HPDE6-E6E7 (cell line): ENCODE data around the gene SYNGR4.

ENCODE experiments used
- DNase-seq: peaks from one replicate; pipeline ENCODE4 v3.0.0; 2011; ENCODE audit warnings: missing footprints; ENCODE audit errors: extremely low spot score

Gene SYNGR4

DNA sequence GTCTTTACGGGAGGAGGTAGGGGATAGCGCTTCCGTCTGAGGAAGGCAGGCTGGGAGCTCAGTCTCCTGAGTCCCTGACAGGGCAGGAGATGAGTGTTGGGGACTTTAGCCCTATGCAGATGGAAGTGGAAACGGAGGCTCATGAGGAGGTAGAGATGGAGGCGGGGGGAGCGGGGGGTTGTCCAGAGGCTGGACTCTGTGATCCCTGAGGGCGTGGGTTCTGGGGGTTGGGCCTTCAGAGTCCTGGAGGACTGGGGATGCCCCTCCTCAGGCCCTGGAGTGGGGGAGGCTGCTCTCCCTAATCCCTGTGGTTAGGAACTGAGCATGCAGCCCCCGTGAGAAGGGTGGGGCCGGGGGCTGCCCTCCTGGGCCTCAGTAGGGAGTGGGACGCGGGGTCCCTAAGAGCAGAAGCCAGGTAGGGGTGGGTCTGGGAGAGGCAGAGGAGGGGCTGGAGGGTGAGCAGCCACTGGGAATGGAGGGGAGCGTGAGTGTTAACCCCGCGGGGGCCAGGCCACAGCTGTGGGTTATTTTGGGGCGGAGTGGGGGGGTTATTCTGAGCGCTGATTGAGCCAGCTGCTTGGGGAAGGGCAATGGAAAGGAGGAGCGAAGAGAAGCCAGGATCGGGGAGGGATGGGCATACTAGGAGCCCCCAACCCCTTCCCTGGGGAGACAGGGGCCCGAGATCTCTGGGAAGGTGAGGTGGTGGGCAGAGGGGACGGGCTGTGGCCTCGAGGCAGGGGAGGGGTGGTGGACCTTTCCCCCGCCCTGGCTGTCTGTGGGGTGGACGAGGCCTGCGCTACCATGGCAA, 32.1 kb downstream of the SYNGR4 start:
- DNase-seq, result no peak

DNA sequence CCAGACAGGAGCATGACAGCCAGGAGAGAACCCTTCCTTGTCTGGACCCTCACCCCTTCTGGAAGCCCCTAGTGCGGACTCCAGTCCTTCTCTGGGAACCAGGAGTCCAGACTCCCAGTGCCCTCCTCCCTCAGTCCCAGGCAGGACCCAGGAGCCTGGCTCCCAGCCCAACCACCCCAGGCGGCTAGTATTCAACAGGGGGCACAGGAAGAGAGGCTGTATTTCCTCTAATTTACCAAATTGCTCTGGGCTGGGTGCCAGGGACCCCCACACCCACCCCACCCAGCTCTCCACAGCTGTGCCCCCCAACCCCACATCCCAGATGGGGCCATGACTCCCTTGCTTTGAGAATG, 32.6 kb downstream of the SYNGR4 start:
- no peak for DNase-seq

DNA sequence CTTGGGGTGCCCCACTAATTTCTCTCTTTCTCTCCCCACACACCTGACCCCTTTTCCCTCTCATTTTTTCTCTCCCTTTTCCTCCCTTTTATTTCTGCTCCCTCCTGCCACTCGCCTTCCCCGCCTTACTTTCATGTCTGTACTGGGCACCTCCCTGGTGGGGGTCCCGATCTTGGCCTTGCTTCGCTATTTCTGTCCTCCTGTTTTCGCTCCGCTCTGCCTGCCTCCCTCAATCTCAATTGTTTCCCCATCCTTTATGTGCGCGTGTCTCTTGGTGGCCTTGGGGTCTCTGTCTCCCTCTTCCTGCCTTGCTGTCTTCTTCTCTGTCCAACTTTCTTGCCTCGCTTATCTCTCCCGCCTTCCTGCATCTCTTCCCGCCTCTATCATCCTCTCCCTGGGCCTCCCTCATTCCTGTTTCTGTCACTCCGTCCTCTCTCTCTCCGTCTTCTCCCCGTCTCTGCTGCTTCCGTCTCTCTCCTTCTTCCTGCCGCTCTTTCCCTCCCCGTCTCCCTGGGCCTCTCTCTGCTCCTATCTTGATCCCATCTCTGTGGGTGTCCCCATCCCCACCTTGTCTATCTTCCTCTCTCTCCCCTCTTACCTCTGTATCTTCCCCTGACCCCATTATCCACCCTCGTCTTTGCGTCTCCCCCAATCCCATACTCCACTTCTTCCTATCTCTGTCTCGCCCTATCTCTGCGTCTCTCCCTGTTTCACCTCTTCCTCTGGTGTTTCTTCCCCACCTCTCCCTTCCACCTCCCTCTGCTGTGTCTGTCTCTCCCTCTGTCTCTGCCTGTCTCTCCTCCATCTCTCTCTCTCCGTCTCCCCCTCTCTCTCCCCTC, 33.3 kb downstream of the SYNGR4 start:
- no peak for DNase-seq

DNA sequence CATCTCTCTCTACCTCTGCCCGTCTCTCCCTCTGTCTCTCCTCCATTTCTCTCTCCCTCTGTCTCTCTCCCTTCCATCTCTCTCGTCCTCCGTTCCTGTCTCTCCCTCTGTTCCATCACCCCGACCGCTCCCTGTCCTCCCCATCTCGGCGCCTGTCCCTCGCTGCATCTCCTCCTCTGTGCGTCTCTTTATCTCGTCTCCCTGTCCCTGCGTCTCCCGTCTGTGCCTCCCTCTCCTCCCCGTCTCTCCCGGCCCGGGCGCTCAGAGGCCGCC, 33.9 kb downstream of the SYNGR4 start:
- DNase-seq, result no peak

DNA sequence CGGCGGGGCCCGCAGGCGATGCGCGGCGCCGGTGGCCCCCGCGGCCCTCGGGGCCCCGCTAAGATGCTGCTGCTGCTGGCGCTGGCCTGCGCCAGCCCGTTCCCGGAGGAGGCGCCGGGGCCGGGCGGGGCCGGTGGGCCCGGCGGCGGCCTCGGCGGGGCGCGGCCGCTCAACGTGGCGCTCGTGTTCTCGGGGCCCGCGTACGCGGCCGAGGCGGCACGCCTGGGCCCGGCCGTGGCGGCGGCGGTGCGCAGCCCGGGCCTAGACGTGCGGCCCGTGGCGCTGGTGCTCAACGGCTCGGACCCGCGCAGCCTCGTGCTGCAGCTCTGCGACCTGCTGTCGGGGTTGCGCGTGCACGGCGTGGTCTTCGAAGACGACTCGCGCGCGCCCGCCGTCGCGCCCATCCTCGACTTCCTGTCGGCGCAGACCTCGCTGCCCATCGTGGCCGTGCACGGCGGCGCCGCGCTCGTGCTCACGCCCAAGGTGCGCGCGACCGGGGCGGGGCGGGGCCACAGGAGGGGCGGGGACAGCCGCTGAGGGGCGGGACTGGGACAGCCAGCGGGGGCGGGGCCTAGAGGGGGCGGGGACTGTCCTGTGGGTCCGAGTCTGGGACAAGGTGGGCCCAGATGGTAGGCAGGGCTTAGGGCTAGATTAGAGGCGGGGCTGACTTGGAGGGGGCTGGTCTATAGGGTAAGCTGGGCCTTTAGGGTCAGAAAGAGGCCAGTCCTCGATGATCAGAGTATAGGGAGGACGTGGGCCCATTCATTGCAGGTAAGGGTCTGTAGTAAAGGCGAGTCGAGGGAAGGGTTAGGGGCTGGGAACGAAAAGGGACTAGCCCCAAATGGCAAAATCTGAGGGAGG, 34.4 kb downstream of the SYNGR4 start:
- no peak for DNase-seq

DNA sequence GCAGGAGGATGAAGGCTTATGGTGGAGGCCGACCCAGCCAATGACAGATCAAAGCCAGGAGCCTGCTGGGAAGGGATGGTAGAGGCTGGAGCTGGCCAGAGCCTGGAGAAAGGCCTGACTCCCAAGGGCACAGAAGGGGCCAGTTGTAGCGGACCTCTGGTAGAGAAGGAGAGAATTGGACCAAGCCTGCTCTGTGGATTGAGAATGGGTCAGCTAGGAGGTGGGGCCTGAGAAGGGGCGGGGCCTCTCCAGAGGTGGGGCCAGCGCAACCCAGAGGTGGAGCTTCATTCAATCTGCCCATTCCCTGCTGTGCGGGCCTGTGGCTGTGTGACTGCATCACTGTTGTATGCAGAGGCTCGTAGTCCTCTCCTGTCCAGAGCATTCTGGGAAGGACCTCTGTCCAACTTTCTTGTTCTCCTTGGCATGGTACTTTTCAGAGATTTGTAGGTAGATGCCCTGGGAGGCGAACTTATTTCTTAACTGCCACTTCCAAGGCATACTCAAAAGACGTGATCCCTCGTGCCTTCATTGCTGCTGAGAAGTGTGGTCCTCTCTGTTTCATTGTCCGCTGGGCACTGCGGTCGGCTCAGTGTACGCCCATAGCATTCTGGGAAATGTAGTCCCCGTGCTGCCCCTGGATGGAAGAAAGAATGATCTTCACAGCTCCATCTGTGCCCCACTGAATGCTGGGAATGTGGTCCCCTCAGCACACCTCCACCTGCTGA, 36.0 kb downstream of the SYNGR4 start:
- DNase-seq, result no peak

DNA sequence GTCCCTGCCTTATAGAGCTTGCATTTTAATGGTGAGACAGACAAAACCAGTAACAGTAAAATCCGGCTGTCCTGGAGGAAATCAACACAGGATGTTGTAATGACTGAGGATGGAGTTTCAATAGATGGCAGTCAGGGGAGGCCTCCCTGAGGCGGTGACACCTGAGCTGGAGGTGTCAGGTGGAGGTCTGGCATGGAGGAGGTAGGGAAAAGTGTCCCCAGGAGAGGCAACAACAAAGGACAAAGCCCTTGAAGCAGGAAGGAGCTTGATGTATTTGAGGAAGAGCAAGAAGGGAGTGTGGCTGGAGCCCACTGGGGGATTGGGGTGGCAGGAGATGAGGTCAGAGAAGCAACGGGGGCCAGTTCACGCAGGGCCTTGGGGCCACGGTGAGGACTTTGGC, 37.1 kb downstream of the SYNGR4 start:
- DNase-seq, result no peak

DNA sequence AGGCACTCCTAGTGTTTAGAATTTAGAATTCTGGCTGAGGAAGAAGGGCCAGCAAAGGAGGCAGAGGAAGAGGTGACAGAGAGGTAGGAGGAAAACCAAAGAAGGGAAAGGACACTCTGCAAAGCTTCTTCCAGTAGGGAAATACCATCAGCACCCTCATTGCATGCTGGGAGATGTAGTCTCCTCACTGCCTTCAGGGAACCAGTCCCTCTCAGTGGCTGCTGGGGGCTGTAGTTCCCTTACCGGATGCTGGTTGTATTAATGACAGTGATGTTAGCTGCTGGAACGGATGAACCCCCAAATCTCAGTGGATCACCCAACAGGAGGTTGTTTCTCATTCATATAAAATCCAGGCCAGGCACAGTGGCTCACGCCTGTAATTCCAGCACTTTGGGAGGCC, 39.4 kb downstream of the SYNGR4 start:
- no peak for DNase-seq

DNA sequence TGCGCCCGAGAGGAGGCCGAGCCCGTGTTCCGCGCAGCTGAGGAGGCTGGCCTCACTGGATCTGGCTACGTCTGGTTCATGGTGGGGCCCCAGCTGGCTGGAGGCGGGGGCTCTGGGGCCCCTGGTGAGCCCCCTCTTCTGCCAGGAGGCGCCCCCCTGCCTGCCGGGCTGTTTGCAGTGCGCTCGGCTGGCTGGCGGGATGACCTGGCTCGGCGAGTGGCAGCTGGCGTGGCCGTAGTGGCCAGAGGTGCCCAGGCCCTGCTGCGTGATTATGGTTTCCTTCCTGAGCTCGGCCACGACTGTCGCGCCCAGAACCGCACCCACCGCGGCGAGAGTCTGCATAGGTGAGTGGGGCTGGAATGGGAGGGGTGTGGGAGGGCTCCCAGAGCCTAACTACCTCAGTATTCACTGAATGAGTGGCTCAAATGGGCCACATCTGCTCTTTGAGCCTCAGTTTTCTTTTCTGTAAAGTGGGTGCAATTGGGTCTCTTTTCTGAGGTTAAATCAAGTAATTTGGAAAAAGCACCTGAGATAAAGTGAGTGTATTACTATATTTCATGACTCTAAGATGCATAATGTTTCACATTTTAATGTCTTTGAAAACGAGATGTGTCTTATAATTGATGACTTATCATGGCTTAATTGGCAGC, 41.0 kb downstream of the SYNGR4 start:
- no peak for DNase-seq

DNA sequence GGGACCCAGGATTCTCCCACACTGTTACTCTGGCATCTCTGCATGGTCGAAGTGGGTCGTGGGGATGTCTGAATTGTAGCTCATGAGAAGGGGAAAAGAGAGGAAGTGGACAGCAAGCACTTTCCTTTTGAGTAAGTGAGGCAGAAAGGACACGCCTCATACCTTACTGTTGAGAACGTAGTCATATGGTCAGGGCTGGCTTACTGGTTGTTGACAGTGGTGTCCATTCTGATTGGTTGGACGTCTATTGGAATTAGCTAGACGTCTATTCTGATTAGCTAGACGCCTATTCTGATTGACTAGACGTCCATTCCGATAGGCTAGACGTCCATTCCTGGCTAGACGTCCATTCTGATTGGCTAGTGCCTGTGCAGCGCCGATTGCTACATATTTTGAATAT, 41.7 kb downstream of the SYNGR4 start:
- no peak for DNase-seq

DNA sequence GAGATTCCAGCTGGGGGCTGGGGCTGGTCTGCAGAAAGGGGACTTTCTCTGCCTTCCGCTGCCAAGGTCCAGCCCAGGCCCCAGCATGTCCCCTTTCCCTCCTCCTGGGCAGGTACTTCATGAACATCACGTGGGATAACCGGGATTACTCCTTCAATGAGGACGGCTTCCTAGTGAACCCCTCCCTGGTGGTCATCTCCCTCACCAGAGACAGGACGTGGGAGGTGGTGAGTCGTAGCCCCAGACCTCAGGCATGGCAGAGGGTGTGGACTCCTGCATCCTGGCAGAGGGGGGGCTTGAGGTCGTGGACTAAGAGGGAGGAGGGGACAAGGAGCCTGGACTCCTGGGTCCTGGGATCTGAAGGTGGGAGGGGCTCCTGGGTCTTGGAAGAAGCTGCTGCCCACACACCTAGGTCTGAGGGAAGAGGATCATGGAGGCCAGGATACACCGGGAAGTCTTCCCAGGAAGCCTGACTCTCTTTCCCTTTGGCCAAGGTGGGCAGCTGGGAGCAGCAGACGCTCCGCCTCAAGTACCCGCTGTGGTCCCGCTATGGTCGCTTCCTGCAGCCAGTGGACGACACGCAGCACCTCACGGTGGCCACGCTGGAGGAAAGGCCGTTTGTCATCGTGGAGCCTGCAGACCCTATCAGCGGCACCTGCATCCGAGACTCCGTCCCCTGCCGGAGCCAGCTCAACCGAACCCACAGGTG, 49.9 kb downstream of the SYNGR4 start:
- no peak for DNase-seq

DNA sequence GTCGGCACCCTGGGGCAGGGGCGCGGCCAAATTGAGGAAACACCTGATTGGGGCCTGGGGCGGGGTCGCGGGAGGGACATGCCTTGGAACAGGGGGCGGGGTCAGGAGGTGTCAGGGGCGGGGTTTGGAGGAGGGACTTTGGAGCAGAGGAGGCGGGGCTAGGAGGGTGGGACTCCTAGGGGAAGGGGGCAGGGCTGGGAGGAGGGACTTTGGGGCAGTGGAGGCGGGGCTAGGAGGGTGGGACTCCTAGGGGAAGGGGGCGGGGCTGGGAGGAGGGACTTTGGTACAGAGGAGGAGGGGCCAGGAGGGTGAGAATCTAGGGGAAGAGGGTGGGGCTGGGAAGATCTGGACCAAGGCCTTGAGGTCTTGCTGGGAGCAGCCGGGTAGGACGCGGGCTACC, 51.2 kb downstream of the SYNGR4 start:
- DNase-seq, result no peak

DNA sequence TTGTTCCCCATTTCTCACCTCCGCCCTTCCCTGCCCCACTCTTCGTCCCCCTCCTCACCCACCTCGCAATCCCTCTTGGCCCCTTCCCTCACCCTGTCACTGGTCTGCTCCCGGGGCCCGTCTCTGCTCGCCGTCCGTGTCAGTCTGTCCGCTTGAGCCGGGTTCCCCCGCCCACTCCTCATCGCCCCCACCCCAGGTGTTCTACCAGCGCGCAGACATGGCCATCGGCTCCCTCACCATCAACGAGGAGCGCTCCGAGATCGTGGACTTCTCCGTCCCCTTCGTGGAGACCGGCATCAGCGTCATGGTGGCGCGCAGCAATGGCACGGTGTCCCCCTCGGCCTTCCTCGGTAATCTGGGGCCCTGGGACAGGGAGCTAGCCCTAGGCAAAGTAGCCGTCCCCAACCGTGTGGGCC, 51.6 kb downstream of the SYNGR4 start:
- no peak for DNase-seq

DNA sequence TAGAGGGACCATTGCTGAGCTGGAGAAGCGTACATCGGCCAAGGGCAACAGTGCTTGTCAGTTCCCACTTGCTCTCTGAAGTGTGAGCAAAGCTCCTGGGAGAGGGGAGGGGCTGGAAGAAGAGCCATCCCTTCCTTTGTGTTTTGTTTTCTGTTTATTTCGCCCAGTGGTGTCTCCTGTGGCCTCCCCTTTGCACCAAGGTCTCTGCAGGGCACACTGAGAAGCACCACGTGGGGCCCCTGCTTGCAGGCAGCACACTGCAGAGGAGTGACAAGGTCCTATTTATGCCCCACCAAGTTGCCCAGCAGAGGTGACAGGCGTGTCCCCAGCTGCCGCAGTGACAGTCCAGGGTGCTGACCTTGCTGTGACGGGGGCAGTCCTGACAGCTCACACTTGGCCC, 53.3 kb downstream of the SYNGR4 start:
- DNase-seq, result no peak

DNA sequence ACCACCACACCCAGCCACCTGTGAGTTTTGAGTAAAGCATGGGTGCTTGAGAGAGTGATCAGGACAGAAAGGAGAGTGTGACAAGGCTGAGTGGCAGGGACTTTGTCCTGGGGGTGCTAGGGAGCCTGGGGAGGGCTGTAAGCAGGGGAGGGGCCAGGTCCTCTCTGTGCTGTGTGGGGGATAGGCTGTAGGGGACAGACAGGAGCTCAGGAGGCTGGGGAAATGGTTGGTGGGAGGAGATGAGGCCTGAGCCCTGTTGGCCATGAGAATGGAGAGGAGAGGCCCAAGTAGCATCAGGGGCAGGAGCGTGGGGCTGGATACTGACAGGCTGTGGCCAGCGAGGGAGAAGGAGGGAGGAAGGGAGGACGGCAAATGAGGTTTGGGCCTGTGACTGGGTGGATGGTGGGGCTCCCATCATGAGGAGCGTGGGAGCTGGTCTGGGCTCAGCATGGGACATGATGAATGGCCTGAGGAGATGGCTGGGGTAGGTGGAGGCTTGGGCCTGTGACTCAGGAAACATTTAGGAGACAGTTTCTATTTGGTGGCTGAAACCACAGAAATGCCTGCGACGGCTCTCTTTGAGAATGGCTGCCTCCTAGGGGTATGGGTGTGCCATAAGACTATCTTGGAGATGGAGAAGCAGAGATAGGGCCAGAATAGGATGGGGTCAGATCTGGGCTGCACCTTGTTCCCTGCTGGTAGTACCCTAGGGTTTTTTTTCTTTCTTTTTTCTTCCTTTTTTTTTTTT, 54.3 kb downstream of the SYNGR4 start:
- no peak for DNase-seq

DNA sequence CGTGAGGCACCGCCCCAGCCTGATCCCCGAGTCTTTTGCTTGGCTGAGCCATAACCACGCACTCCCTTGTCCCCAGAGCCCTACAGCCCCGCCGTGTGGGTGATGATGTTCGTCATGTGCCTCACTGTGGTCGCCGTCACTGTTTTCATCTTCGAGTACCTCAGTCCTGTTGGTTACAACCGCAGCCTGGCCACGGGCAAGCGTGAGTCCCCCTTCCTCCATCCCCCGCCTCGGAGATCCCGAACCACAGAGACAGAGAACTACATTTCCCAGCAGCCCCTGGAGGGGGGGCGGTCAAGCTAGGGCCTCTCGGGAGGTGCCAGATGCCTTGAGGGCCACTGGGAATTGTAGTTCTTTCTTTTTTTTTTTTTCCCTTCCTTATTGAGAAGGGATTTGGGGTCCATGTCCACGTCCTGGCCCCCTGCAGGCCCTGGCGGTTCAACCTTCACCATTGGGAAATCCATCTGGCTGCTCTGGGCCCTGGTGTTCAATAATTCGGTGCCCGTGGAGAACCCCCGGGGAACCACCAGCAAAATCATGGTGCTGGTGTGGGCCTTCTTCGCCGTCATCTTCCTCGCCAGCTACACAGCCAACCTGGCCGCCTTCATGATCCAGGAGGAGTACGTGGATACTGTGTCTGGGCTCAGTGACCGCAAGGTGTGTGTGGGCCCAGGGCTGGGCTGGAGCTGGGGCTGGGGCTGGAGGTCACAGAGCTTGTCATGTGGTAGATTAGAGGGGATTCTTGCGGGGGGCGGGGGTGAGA, 55.2 kb downstream of the SYNGR4 start:
- no peak for DNase-seq

DNA sequence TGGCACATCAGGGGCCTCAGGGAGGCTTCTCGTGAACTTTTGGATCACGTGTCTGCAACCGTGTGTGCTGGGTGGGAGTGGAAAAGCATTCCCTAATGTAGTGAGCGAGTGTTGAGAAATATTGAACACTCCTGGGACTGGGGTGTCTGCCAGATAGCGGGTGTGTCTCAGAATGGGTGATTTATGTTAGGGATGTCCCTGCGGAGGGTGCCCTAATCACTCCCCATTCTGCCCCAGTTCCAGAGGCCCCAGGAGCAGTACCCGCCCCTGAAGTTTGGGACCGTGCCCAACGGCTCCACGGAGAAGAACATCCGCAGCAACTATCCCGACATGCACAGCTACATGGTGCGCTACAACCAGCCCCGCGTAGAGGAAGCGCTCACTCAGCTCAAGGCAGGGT, 57.4 kb downstream of the SYNGR4 start:
- DNase-seq, result no peak

DNA sequence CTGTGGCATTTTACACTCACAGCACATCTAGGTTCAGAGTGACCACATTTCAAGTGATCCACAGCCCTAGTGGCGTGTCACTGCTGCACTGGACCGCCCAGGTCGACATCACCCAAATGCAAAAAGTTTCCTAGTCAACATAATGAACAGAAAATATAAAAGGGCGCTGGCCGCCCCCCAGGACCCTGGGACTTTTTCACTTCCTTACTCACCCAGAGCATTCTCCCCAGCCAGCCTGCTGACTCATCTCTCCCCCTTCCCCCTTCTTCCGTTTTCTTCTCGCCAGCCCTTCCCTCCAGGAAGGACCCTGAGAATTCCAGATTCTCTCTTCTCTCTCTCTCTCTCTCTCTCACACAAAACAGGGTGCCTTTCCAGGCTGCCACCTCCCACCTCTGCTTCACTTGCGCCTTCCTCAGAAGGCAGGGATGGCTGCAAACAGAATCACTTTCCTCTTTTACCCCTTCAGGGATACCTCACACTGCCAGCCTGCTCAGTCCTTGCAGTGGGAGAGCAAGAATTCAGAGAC, 60.6 kb downstream of the SYNGR4 start:
- DNase-seq, result no peak
